IPS DF 6.9 (cell line): ENCODE results near the gene RIPK4.

ENCODE experiments used
- DNase-seq: peaks from one replicate; pipeline ENCODE4 v3.0.0-alpha.2; 2013; ENCODE audit warnings: low read depth, low spot score
- H3K27ac ChIP-seq: one replicate; pipeline ENCODE4 v1.5.1; 2013; ENCODE audit warnings: low read length, control low read depth
- H3K27me3 ChIP-seq: 2 replicates; pipeline ENCODE4 v1.6.1; 2013; ENCODE audit warnings: mild to moderate bottlenecking, low read length; ENCODE audit not compliant: control insufficient read depth, insufficient read depth
- H3K36me3 ChIP-seq: 2 replicates; pipeline ENCODE4 v1.6.1; 2013; ENCODE audit warnings: low read length; ENCODE audit not compliant: control insufficient read depth, insufficient read depth
- H3K4me1 ChIP-seq: 2 replicates; pipeline ENCODE4 v1.6.1; 2013; ENCODE audit warnings: low read length; ENCODE audit not compliant: control insufficient read depth, insufficient read depth
- H3K4me3 ChIP-seq: 2 replicates; pipeline ENCODE4 v1.5.1; 2013; ENCODE audit warnings: mild to moderate bottlenecking, low read length
- H3K9me3 ChIP-seq: 2 replicates; pipeline ENCODE4 v1.6.1; 2013; ENCODE audit warnings: low read length, inconsistent platforms; ENCODE audit not compliant: control insufficient read depth, insufficient read depth
- WGBS: extraction: QIAGEN DNeasy Blood & Tissue Kit; methylation state at CpG from one replicate; pipeline ENCODE4 v1.1.7; 2013; ENCODE audit warnings: mixed read lengths, missing lambda C conversion rate; ENCODE audit not compliant: insufficient read length, insufficient coverage; 5-methylcytosine and 5-hydroxymethylcytosine counted together

RIPK4 gene

GRCh38 chr21:41805038-41805437 lies 38.2 kb upstream of the RIPK4 start:
- no peaks in the 10 kb centered on the region; the same call in 1 of the 2 replicates for H3K4me1 ChIP-seq

GRCh38 chr21:41804381-41804780 lies 37.5 kb upstream of the RIPK4 start:
- WGBS = no CpG with 5 or more reads among the region's 10 CpGs
- no peaks in the 10 kb centered on the region for H3K9me3 ChIP-seq
- no peak overlapping the region for H3K4me3 ChIP-seq
- no peaks in the 10 kb centered on the region for H3K27me3 ChIP-seq
- peaks cover 10% of the 10 kb centered on the region for H3K36me3 ChIP-seq
- H3K4me1 ChIP-seq = no peaks in the 10 kb centered on the region; the same call in 1 of the 2 replicates
- no peak for DNase-seq
- H3K27ac ChIP-seq = no peak overlapping the region

More at GRCh38 chr21:41805038-41805437, 38.2 kb upstream of the RIPK4 start:
- DNase-seq = no peak
- Histone ChIP-seq H3K27ac (no peak overlapping the region), H3K9me3 (no peaks in the 10 kb centered on the region), H3K36me3 (peaks cover 10% of the 10 kb centered on the region), H3K27me3 (no peaks in the 10 kb centered on the region), H3K4me3 (no peak overlapping the region)
- WGBS = no CpG with 5 or more reads among the region's 10 CpGs

- no peaks in the 10 kb centered on the region for H3K9me3 ChIP-seq
- no peak overlapping the region for H3K27ac ChIP-seq
- DNase-seq = no peak
- no peaks in the 10 kb centered on the region for H3K27me3 ChIP-seq
- H3K36me3 ChIP-seq = peaks cover 12% of the 10 kb centered on the region
- H3K4me3 ChIP-seq = no peak overlapping the region
- no CpG with 5 or more reads among the region's 13 CpGs for WGBS
- H3K4me1 ChIP-seq = no peaks in the 10 kb centered on the region; the same call in 1 of the 2 replicates
Measured at GRCh38 chr21:41803316-41803715, 36.5 kb upstream of the RIPK4 start.

- Histone ChIP-seq H3K4me1 (no peaks in the 10 kb centered on the region; the same call in 1 of the 2 replicates), H3K27ac (no peak overlapping the region), H3K9me3 (no peaks in the 10 kb centered on the region), H3K36me3 (peaks cover 16% of the 10 kb centered on the region), H3K4me3 (no peak overlapping the region), H3K27me3 (no peaks in the 10 kb centered on the region)
- no CpG with 5 or more reads among the region's 19 CpGs for WGBS
- no peak for DNase-seq
Measured at GRCh38 chr21:41802684-41803083, 35.8 kb upstream of the RIPK4 start.

GRCh38 chr21:41802198-41802584 lies 35.3 kb upstream of the RIPK4 start:
- no peaks in the 10 kb centered on the region; the same call in 1 of the 2 replicates for H3K4me1 ChIP-seq
- no peaks in the 10 kb centered on the region for H3K27me3 ChIP-seq
- H3K36me3 ChIP-seq = peaks cover 16% of the 10 kb centered on the region
- DNase-seq = no peak
- WGBS = no CpG with 5 or more reads among the region's 5 CpGs
- no peak overlapping the region for H3K27ac ChIP-seq
- H3K9me3 ChIP-seq = no peaks in the 10 kb centered on the region
- H3K4me3 ChIP-seq = no peak overlapping the region

GRCh38 chr21:41801321-41802197 lies 34.7 kb upstream of the RIPK4 start:
- H3K36me3 ChIP-seq = peaks cover 16% of the 10 kb centered on the region
- no peaks in the 10 kb centered on the region; the same call in 1 of the 2 replicates for H3K4me1 ChIP-seq
- H3K4me3 ChIP-seq = no peak overlapping the region
- H3K27me3 ChIP-seq = no peaks in the 10 kb centered on the region
- DNase-seq = no peak
- WGBS = no CpG with 5 or more reads among the region's 32 CpGs
- no peak overlapping the region for H3K27ac ChIP-seq
- no peaks in the 10 kb centered on the region for H3K9me3 ChIP-seq

GRCh38 chr21:41800425-41801320 lies 33.8 kb upstream of the RIPK4 start:
- Histone ChIP-seq H3K9me3 (no peaks in the 10 kb centered on the region), H3K27ac (no peak overlapping the region), H3K27me3 (no peaks in the 10 kb centered on the region), H3K4me1 (peaks cover 1% of the 10 kb centered on the region; the same call in 1 of the 2 replicates), H3K4me3 (no peak overlapping the region), H3K36me3 (peaks cover 16% of the 10 kb centered on the region)
- WGBS = no CpG with 5 or more reads among the region's 24 CpGs
- no peak for DNase-seq

GRCh38 chr21:41799763-41800162 lies 32.9 kb upstream of the RIPK4 start:
- H3K9me3 ChIP-seq = no peaks in the 10 kb centered on the region
- peaks cover 1% of the 10 kb centered on the region; the same call in 1 of the 2 replicates for H3K4me1 ChIP-seq
- H3K36me3 ChIP-seq = peaks cover 16% of the 10 kb centered on the region
- no peaks in the 10 kb centered on the region for H3K27me3 ChIP-seq
- no CpG with 5 or more reads among the region's 7 CpGs for WGBS
- H3K4me3 ChIP-seq = no peak overlapping the region
- no peak overlapping the region for H3K27ac ChIP-seq
- DNase-seq = no peak

GRCh38 chr21:41798326-41798725 lies 31.5 kb upstream of the RIPK4 start:
- Histone ChIP-seq H3K4me1 (peaks cover 1% of the 10 kb centered on the region; the same call in 1 of the 2 replicates), H3K27ac (no peak overlapping the region), H3K4me3 (no peak overlapping the region), H3K36me3 (peaks cover 16% of the 10 kb centered on the region), H3K9me3 (no peaks in the 10 kb centered on the region), H3K27me3 (no peaks in the 10 kb centered on the region)
- DNase-seq = no peak
- WGBS = no CpG with 5 or more reads among the region's 20 CpGs

GRCh38 chr21:41796476-41797080 lies 29.7 kb upstream of the RIPK4 start:
- Histone ChIP-seq H3K27me3 (no peaks in the 10 kb centered on the region), H3K27ac (no peak overlapping the region), H3K4me3 (no peak overlapping the region), H3K36me3 (peaks cover 14% of the 10 kb centered on the region), H3K4me1 (peaks cover 1% of the 10 kb centered on the region; the same call in 1 of the 2 replicates), H3K9me3 (no peaks in the 10 kb centered on the region)
- WGBS = no CpG with 5 or more reads among the region's 14 CpGs
- no peak for DNase-seq
